Common myeloid progenitor, CD34-positive (primary cell): ENCODE measurements around the gene ARHGAP15.

ENCODE experiments used
- CTCF ChIA-PET: fragments of 350-600 bp; sonication (Branson Sonifier 250); formaldehyde crosslinking; loops from one replicate; lab custom pipeline; 2021; ENCODE audit warnings: antibody characterized with exemption; lab: Charles Lee
- POLR2A ChIA-PET: fragments of 350-600 bp; sonication (Branson Sonifier 250); formaldehyde crosslinking; loops from one replicate; lab custom pipeline; 2021; ENCODE audit warnings: antibody characterized with exemption; lab: Charles Lee
- DNase-seq, 3 donors: peaks; one replicate each; pipeline versions ENCODE4 v3.0.0 to v3.0.0-alpha.2; 2013
- H3K27ac ChIP-seq, 2 experiments: 1 replicate in 1 of 2; 2 replicates in 1 of 2; pipeline ENCODE4 v1.7.0; 2013; ENCODE audit warnings: inconsistent platforms in 2 of 2, low read length in 2 of 2, mild to moderate bottlenecking in 2 of 2, low read depth in 1 of 2, moderate library complexity in 1 of 2; ENCODE audit not compliant: severe bottlenecking in 2 of 2, insufficient read depth in 1 of 2, poor library complexity in 1 of 2
- H3K27me3 ChIP-seq, 5 experiments: replicated peaks in 2 of 5; 1 replicate in 3 of 5; 2 replicates in 2 of 5; pipeline versions ENCODE4 v1.6.1 to v1.7.0; 2013; ENCODE audit warnings: low read length in 4 of 5, mild to moderate bottlenecking in 2 of 5, moderate library complexity in 2 of 5, inconsistent platforms in 1 of 5; ENCODE audit not compliant: insufficient read depth in 5 of 5, control insufficient read depth in 4 of 5
- H3K36me3 ChIP-seq, 4 experiments: 1 replicate in 2 of 4; 2 replicates in 2 of 4; pipeline versions ENCODE4 v1.6.1 to v1.7.0; 2013; ENCODE audit warnings: low read length in 3 of 4, control low read depth in 1 of 4, mild to moderate bottlenecking in 1 of 4; ENCODE audit not compliant: control insufficient read depth in 4 of 4, insufficient read depth in 4 of 4
- H3K4me1 ChIP-seq, 4 experiments: 1 replicate in 3 of 4; 2 replicates in 1 of 4; pipeline versions ENCODE4 v1.6.1 to v1.7.1; 2013; ENCODE audit warnings: low read length in 3 of 4, mild to moderate bottlenecking in 3 of 4, control low read depth in 1 of 4, inconsistent platforms in 1 of 4, moderate library complexity in 1 of 4; ENCODE audit not compliant: control insufficient read depth in 4 of 4, insufficient read depth in 4 of 4; ENCODE audit errors: control extremely low read depth in 1 of 4
- H3K4me3 ChIP-seq, 7 experiments: 1 replicate in 4 of 7; 2 replicates in 3 of 7; pipeline versions ENCODE4 v1.5.1 to v1.7.0; 2013; ENCODE audit warnings: mild to moderate bottlenecking in 7 of 7, low read length in 6 of 7, moderate library complexity in 6 of 7, inconsistent platforms in 2 of 7, low read depth in 2 of 7, control low read depth in 1 of 7; ENCODE audit not compliant: insufficient read depth in 4 of 7, control insufficient read depth in 1 of 7; ENCODE audit errors: extremely low read depth in 1 of 7
- H3K9me3 ChIP-seq, 5 experiments: 1 replicate in 4 of 5; 2 replicates in 1 of 5; pipeline versions ENCODE4 v1.6.1 to v1.7.1; 2013; ENCODE audit warnings: low read length in 4 of 5, mild to moderate bottlenecking in 2 of 5, inconsistent platforms in 1 of 5, low read depth in 1 of 5, moderate library complexity in 1 of 5; ENCODE audit not compliant: control insufficient read depth in 4 of 5, insufficient read depth in 2 of 5; ENCODE audit errors: control extremely low read depth in 1 of 5
- WGBS: methylation state at CpG from one replicate; pipeline ENCODE4 v1.1.5; 2013; ENCODE audit not compliant: insufficient coverage; 5-methylcytosine and 5-hydroxymethylcytosine counted together

The ARHGAP15 gene

GRCh38 chr2:143675021-143675420, 545.8 kb downstream of the ARHGAP15 start:
- CTCF ChIA-PET: no interaction called here
- DNase-seq: no peak
- Histone ChIP-seq H3K4me1 (no peaks in the 10 kb centered on the region), H3K36me3 (peaks cover 5 to 20% (median 10%) of the 10 kb centered on the region in 4 experiments), H3K4me3 (no peak overlapping the region), H3K9me3 (no peaks in the 10 kb centered on the region), H3K27ac (no peak overlapping the region), H3K27me3 (no peaks in the 10 kb centered on the region)
- POLR2A ChIA-PET: no interaction called here

GRCh38 chr2:143679617-143680016, 550.4 kb downstream of the ARHGAP15 start:
- POLR2A ChIA-PET: no interaction called here

GRCh38 chr2:143680885-143681405, 551.7 kb downstream of the ARHGAP15 start:
- Histone ChIP-seq H3K4me3 (no peak overlapping the region), H3K27me3 (no peaks in the 10 kb centered on the region), H3K4me1 (peaks cover 0 to 5% (median 3%) of the 10 kb centered on the region in 4 experiments), H3K36me3 (peaks cover 0 to 2% (median 0%) of the 10 kb centered on the region in 4 experiments), H3K9me3 (no peaks in the 10 kb centered on the region), H3K27ac (no peak overlapping the region)
- DNase-seq: no peak
- ChIA-PET CTCF (no interaction called here), POLR2A (no interaction called here)
- WGBS: 100% methylated on average over 1 of the region's 3 CpGs

More at GRCh38 chr2:143679617-143680016, 550.4 kb downstream of the ARHGAP15 start:
- Histone ChIP-seq H3K9me3 (no peaks in the 10 kb centered on the region), H3K27ac (no peak overlapping the region), H3K4me3 (no peak overlapping the region), H3K27me3 (no peaks in the 10 kb centered on the region), H3K4me1 (peaks cover 0 to 5% (median 3%) of the 10 kb centered on the region in 4 experiments), H3K36me3 (peaks cover 0 to 10% (median 5%) of the 10 kb centered on the region in 4 experiments)
- CTCF ChIA-PET: interaction anchor here (0.6 to 1.4 kb wide), 2 partner anchors 9 to 11 kb away, joined by 3 read pairs; no protein-coding TSS in a partner anchor
- DNase-seq: no peak
- no CpG with 5 or more reads among the region's 5 CpGs for WGBS

GRCh38 chr2:143682436-143683055, 553.3 kb downstream of the ARHGAP15 start:
- Histone ChIP-seq H3K4me3 (no peak overlapping the region), H3K36me3 (peaks cover 0 to 2% (median 0%) of the 10 kb centered on the region in 4 experiments), H3K27ac (no peak overlapping the region), H3K4me1 (peaks cover 0 to 5% (median 3%) of the 10 kb centered on the region in 4 experiments), H3K27me3 (no peaks in the 10 kb centered on the region), H3K9me3 (no peaks in the 10 kb centered on the region)
- 100% methylated on average over 1 of the region's 5 CpGs for WGBS
- CTCF ChIA-PET: no interaction called here
- peak; percentile 6 to 76 (median 64) for DNase-seq
- POLR2A ChIA-PET: no interaction called here

GRCh38 chr2:143683977-143684376, 554.8 kb downstream of the ARHGAP15 start:
- DNase-seq: no peak
- Histone ChIP-seq H3K4me3 (no peak overlapping the region), H3K9me3 (no peaks in the 10 kb centered on the region), H3K4me1 (peaks cover 0 to 5% (median 3%) of the 10 kb centered on the region in 4 experiments), H3K36me3 (peaks cover 0 to 2% (median 0%) of the 10 kb centered on the region in 4 experiments), H3K27ac (no peak overlapping the region), H3K27me3 (no peaks in the 10 kb centered on the region)
- no CpG with 5 or more reads among the region's 1 CpG for WGBS
- POLR2A ChIA-PET: no interaction called here
- CTCF ChIA-PET: no interaction called here

- Histone ChIP-seq H3K9me3 (no peaks in the 10 kb centered on the region), H3K4me3 (no peak overlapping the region), H3K27me3 (no peaks in the 10 kb centered on the region), H3K36me3 (no peaks in the 10 kb centered on the region), H3K27ac (no peak overlapping the region), H3K4me1 (peaks cover 0 to 5% (median 3%) of the 10 kb centered on the region in 4 experiments)
- no peak for DNase-seq
- WGBS: 96% methylated on average over 4 of the region's 11 CpGs
- ChIA-PET POLR2A (no interaction called here), CTCF (interaction anchor here (1.1 kb wide), 1 partner anchor 12 kb away, joined by 3 read pairs; no protein-coding TSS in a partner anchor)
Observed at GRCh38 chr2:143684551-143685320, 555.5 kb downstream of the ARHGAP15 start.
